ENCODE data around the gene DEFB112. TPM values are rescaled to one million over a fixed set of nuclear protein-coding genes. Genes with fewer than 3 reads are reported as not detected.

Gene DEFB112
- polyA plus RNA-seq, 5 donors: not detected

- DNase-seq: no peak
Measured at GRCh38 chr6:50003139-50003538, 46.6 kb downstream of the DEFB112 start.

GRCh38 chr6:49995278-49995677, 54.5 kb downstream of the DEFB112 start:
- DNase-seq: no peak

Other genes with a start within 250 kb of the DEFB112 start
- not detected for gene CRISP1, start 183.4 kb downstream of the DEFB112 start, polyA plus RNA-seq (ENCODE audit: insufficient read depth in 1 of 5, insufficient read length in 5 of 5, low replicate concordance in 1 of 5)
- gene DEFB114, start 85.8 kb downstream of the DEFB112 start, polyA plus RNA-seq (ENCODE audit: insufficient read depth in 1 of 5, insufficient read length in 5 of 5, low replicate concordance in 1 of 5): not detected
- not detected for gene DEFB113, start 80.3 kb downstream of the DEFB112 start, polyA plus RNA-seq (ENCODE audit: insufficient read depth in 1 of 5, insufficient read length in 5 of 5, low replicate concordance in 1 of 5)
- not detected for gene DEFB110, start 27.9 kb downstream of the DEFB112 start, polyA plus RNA-seq (ENCODE audit: insufficient read depth in 1 of 5, insufficient read length in 5 of 5, low replicate concordance in 1 of 5)